AG09319 (cell line): ENCODE results near the gene ADAMTS17.

Experiments used
- DNase-seq: peaks from one replicate; pipeline ENCODE4 v3.0.0-alpha.2; 2010; ENCODE audit warnings: low read depth; ENCODE audit errors: extremely low read depth
- TF ChIP-seq, protein P1 (sequence below): IDR thresholded peaks from 2 replicates; pipeline ENCODE4 v1.5.1; 2011; ENCODE audit warnings: low read depth, mild to moderate bottlenecking, inconsistent platforms, low read length, moderate library complexity

Gene ADAMTS17

DNA sequence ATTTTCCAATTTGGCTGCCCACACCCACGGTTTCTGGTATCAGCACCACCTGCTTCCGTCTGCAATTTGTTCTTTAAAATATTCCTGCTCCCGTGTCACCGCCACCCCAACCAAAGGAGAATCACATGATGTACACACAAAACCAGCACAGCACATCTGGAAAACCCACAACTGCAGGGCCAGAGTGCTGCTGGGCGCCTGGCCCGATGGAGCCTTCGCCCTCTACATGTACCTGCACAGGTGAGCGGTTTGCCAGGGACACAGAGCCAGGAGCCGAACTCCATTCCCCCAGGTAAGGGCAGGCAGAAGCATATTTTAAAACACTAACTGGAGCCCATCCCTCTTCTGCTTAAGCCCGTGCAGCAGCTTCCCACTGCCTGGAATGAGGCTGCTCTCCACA is 75.6 kb downstream of the ADAMTS17 start:
- TF ChIP-seq, protein P1, sequence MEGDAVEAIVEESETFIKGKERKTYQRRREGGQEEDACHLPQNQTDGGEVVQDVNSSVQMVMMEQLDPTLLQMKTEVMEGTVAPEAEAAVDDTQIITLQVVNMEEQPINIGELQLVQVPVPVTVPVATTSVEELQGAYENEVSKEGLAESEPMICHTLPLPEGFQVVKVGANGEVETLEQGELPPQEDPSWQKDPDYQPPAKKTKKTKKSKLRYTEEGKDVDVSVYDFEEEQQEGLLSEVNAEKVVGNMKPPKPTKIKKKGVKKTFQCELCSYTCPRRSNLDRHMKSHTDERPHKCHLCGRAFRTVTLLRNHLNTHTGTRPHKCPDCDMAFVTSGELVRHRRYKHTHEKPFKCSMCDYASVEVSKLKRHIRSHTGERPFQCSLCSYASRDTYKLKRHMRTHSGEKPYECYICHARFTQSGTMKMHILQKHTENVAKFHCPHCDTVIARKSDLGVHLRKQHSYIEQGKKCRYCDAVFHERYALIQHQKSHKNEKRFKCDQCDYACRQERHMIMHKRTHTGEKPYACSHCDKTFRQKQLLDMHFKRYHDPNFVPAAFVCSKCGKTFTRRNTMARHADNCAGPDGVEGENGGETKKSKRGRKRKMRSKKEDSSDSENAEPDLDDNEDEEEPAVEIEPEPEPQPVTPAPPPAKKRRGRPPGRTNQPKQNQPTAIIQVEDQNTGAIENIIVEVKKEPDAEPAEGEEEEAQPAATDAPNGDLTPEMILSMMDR = no peak

DNA sequence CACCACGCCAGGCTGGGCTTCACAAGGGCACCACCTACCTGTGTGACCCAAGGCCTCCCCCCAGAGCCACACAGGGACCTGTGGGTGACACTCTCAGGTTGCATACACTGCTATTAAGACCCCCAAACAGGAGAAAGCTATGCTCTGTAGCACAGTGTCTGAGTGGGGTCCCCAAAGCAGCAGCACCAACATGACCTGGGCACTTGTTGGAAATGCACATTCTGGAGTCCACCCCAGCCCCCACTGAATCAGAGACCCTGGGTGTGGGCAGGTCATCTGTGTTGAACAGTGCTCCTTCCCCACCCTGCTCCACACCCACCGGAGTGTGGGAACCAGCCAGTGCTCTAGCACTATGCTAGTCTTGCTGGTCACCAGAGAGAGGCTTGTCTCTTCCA is 76.1 kb downstream of the ADAMTS17 start:
- DNase-seq = no peak
- TF ChIP-seq, protein P1 = no peak

More for the DNA sequence above, 75.6 kb downstream of the ADAMTS17 start:
- DNase-seq = no peak

DNA sequence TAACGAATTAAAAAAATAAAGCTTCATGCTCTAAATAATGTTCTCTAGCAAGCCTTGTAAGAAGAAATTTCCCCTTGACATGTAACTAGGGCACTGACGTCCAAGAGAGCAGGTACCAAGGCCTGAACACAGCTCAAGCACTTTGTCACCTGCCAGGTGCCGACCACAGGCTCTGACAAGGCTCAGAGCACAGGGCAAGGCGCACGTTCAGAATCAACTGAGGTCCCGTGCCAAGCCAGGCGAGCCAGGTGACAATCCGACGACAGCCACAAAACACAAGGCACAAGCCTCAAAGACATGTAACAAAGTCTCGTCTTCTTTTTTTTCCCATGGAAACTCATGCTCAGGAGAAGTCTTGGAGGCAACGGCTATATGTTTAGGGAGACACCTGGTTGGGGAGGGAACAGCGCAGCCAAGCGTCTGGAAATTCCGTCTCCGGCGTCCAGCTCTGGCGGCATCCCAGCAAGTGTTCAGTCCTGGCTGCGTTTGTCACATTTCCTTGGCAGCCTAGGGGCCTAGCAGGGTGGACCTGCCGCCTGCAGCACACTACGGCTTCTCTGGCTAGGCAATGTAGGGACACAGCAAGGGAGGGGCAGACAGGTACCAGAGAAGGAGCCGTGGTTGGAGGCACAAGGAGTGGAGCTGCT is 76.7 kb downstream of the ADAMTS17 start:
- TF ChIP-seq, protein P1 = no peak
- no peak for DNase-seq

DNA sequence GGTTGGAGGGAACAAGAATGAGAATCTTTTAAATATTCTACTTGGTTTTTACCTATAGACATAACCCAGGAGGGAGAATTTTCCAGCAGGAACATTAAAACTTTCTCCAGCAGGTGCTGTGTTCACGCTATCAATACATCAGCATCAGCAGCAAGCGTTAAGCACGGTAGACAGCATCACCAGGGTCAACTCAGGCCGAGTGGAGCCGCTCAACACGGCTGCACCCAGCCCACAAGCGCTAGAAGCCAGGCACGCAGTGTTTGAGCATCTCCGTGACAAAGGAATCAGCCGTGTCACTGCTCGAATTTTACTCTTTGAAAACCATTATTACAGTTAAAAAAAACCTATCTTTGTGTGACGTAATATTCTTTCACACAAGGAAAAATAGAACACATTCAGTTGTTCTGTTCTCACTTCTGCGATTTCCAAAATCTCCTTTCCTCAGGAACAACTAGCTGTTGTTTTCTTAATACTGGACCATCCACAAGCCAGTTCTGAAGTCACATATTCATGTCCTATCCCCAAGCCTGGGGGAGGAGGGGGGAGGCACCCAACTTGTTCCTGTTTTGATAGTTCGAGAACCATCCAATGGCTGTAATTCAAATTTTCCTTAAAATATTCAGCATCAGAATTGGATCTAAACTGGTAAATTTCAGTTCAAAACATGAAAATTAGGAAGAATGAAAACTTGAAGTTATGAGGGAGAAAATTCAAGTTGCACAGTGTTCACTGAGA is 77.9 kb downstream of the ADAMTS17 start:
- no peak for DNase-seq
- TF ChIP-seq, protein P1 = no peak

DNA sequence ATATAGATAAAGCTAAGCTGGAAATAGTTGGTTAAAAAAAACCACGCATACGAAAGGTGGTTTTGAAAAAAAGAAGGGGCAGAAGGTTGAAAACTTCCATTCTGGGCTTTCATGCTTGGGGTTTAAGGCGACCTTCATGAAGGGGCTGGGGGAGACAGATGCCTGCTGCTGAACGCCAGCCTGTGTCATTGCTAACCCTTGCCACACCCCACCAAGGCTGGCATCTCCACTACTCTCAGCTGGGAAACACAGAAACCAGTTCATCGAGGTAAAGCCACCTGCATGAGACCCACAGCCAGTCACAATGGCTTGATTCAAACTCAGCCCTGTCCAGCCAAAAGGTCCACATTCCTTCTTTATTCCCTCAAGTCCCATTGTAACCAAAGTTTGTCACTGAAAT is 78.7 kb downstream of the ADAMTS17 start:
- no peak for DNase-seq
- TF ChIP-seq, protein P1 = no peak

DNA sequence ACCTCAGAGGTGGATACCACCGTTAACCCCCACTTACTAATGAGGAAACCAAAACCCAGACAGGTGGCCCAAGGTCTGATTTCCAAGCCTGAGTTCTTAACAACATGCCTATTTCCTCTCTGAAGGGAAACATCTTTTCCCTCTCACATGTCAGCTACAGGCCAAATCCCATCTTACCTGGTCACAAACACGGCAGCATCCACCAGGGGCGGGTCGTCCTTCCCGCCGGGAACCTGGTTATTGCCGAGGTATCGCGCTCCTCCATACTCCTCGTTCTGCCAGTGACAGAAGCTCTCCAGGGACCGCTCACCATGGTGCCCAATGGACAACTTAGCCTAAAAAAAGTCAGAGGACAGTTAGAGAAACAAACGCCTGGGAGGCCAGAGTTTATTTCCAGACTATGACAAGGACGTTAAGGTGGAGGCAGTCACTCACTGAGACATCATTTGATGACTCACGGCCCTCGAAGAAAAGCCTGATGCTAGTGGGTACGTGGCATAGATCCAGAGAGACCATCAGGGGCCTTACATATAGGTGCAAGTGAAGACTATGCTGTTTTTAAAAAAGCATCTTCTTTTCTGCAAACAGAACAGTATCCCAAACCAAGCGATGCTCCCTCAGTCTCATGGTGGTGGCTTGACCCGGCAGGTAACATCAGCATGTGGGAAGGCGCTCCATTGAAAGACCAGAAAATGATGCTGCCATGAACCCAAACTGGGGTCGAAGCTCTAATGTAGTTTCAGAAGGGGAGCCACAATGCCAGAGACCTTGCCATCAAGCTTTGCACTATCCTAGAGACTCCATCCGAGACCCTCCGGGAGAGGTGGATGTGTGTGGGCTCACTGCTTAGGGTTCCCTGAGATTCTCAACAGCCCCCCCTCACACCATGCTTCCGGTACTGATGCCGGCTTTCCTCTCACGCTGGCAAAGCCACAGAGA is 80.2 kb downstream of the ADAMTS17 start:
- DNase-seq = no peak
- TF ChIP-seq, protein P1 = no peak
